GM19035 (cell line): ENCODE data around the gene TPRX2.
"Not testable (repeated sequence)": the region's sequence is repeated elsewhere in the genome, so short reads cannot be mapped to it uniquely, and the experiment has no call there.

ENCODE experiments used
- ATAC-seq: cut with Tn5 transposase; IDR thresholded peaks from one replicate; pipeline ENCODE4 v1.9.1; 2021; ENCODE audit not compliant: unreplicated experiment

Gene TPRX2

GRCh38 chr19:47860602-47861297 lies 1.7 kb downstream of the TPRX2 start:
- no peak for ATAC-seq

- no peak for ATAC-seq
Measured at GRCh38 chr19:47861630-47862029, 2.6 kb downstream of the TPRX2 start.

- no peak for ATAC-seq
Measured at GRCh38 chr19:47863514-47863936, 4.5 kb downstream of the TPRX2 start.

- no peak for ATAC-seq
Measured at GRCh38 chr19:47865166-47865565, 6.1 kb downstream of the TPRX2 start.

GRCh38 chr19:47878906-47879305 lies 19.9 kb downstream of the TPRX2 start:
- no peak for ATAC-seq

GRCh38 chr19:47879385-47879784 lies 20.4 kb downstream of the TPRX2 start:
- not testable (repeated sequence) for ATAC-seq

- ATAC-seq = no peak
Measured at GRCh38 chr19:47881757-47882156, 22.7 kb downstream of the TPRX2 start.

- no peak for ATAC-seq
Measured at GRCh38 chr19:47882890-47883289, 23.9 kb downstream of the TPRX2 start.

GRCh38 chr19:47885067-47885463 lies 26.0 kb downstream of the TPRX2 start:
- ATAC-seq = no peak

- ATAC-seq = no peak
Measured at GRCh38 chr19:47886010-47886559, 27.1 kb downstream of the TPRX2 start, which contains the start of gene SULT2A1. Gene SULT2A1 (minus strand): TSS chr19:47886315. CDS start chr19:47886257, 58 bp downstream.

- no peak for ATAC-seq
Measured at GRCh38 chr19:47890865-47891621, 32.0 kb downstream of the TPRX2 start.

- ATAC-seq = no peak
Measured at GRCh38 chr19:47891622-47891922, 32.5 kb downstream of the TPRX2 start.

GRCh38 chr19:47891923-47892666 lies 33.1 kb downstream of the TPRX2 start:
- no peak for ATAC-seq

GRCh38 chr19:47895165-47895782 lies 36.2 kb downstream of the TPRX2 start:
- no peak for ATAC-seq

- ATAC-seq = no peak
Measured at GRCh38 chr19:47896019-47896418, 37.0 kb downstream of the TPRX2 start.

GRCh38 chr19:47896773-47897172 lies 37.7 kb downstream of the TPRX2 start:
- no peak for ATAC-seq

- no peak for ATAC-seq
Measured at GRCh38 chr19:47897861-47898260, 38.8 kb downstream of the TPRX2 start.

GRCh38 chr19:47899335-47899734 lies 40.3 kb downstream of the TPRX2 start:
- ATAC-seq = no peak

- ATAC-seq = no peak
Measured at GRCh38 chr19:47901370-47901769, 42.3 kb downstream of the TPRX2 start.

- ATAC-seq = not testable (repeated sequence)
Measured at GRCh38 chr19:47909350-47909749, 50.3 kb downstream of the TPRX2 start.

GRCh38 chr19:47910191-47910590 lies 51.2 kb downstream of the TPRX2 start:
- ATAC-seq = not testable (repeated sequence)
